ENCODE data around the gene WDR18.
A peak's percentile ranks its signal among the peaks of the same experiment; 100 is the strongest.

The WDR18 gene

GRCh38 chr19:979318-979741, 4.8 kb upstream of the WDR18 start:
- no peak overlapping the region for H3K9ac ChIP-seq (ENCODE audit: low read length)
- H4K20me1 ChIP-seq (ENCODE audit: insufficient read depth, low read length), result no peaks in the 10 kb centered on the region
- H3K4me3 ChIP-seq (ENCODE audit: low read length), result no peak overlapping the region
- no peaks in the 10 kb centered on the region for H3K36me3 ChIP-seq (replicated peaks; ENCODE audit: insufficient read depth, low read length)
- DNase-seq, result no peak
- TF ChIP-seq EZH2phosphoT487 (IDR thresholded peaks at IDR 0.05; ENCODE audit: low read length) (no peak), CTCF (IDR thresholded peaks at IDR 0.05; ENCODE audit: low read length) (no peak), EZH2 (optimal IDR thresholded peaks at IDR 0.05; ENCODE audit: low read depth, low read length) (no peak)
- no peaks in the 10 kb centered on the region for H3K9me3 ChIP-seq (replicated peaks; ENCODE audit: insufficient read depth, low read length)
- H3K27me3 ChIP-seq (replicated peaks; ENCODE audit: insufficient read depth, low read length), result no peaks in the 10 kb centered on the region
- H2AFZ ChIP-seq (ENCODE audit: low read length), result no peak overlapping the region
- peaks cover 12% of the 10 kb centered on the region for H3F3A ChIP-seq (ENCODE audit: insufficient read depth, low read length)
- H3K4me2 ChIP-seq (ENCODE audit: low read depth, low read length), result no peak overlapping the region
- no peaks in the 10 kb centered on the region for H3K9me2 ChIP-seq (replicated peaks; ENCODE audit: insufficient read depth, low read length)
- peaks cover 7% of the 10 kb centered on the region; the same call in 1 of the 2 replicates for H3K4me1 ChIP-seq (ENCODE audit: low read length)
- H3K27ac ChIP-seq (ENCODE audit: low read length), result no peak overlapping the region
- peaks cover 2% of the 10 kb centered on the region for H3K79me2 ChIP-seq (ENCODE audit: low read length)

DNA sequence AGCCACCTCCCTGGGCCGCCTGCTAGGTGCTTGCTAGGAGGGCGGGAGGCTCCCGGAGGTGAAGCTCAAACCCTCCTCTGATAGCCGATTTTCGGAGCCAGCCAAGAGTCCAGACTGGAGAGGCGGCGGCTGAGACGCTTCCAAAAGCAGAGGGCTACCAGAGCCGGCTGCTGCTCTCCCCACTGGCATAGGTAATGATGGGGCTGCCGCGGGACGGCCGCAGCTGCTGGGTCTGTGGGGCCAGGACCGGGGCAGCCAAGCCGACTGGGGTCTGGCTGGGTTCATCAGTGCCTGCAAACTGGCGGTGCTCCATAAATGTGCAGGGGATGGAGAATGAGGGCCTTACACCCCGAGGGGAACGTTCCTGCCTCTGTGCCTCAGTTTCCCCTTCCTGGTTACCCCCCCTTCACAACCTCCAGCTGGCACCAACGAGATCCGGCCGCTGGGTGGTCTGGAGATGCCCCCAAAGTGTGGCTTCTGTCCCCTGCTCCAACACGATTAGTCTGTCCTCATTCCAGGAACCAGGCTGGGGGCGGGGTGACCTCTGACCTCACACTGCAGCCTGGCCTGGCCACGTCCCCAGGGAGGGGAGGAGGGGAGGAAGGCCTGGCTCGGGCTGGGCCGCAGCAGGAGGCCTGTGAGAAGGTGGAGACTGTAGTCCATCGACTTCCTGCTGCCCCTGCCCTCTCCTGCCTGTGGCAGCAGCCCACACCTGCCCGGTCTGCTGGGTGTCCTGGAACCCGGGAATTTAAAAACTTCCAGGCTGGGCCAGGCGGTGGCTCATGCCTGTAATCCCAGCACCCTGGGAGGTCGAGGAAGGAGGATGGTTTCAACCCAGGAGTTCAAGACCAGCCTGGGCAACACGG, 3.8 kb upstream of the WDR18 start:
- Histone ChIP-seq H3K27ac (ENCODE audit: low read length) (no peak overlapping the region), H3K36me3 (replicated peaks; ENCODE audit: insufficient read depth, low read length) (no peaks in the 10 kb centered on the region), H3K9ac (ENCODE audit: low read length) (no peak overlapping the region), H3F3A (ENCODE audit: insufficient read depth, low read length) (peaks cover 12% of the 10 kb centered on the region), H3K4me2 (ENCODE audit: low read depth, low read length) (no peak overlapping the region), H3K4me3 (ENCODE audit: low read length) (no peak overlapping the region), H4K20me1 (ENCODE audit: insufficient read depth, low read length) (no peaks in the 10 kb centered on the region), H3K9me3 (replicated peaks; ENCODE audit: insufficient read depth, low read length) (no peaks in the 10 kb centered on the region), H3K9me2 (replicated peaks; ENCODE audit: insufficient read depth, low read length) (no peaks in the 10 kb centered on the region), H2AFZ (ENCODE audit: low read length) (no peak overlapping the region), H3K79me2 (ENCODE audit: low read length) (peaks cover 12% of the 10 kb centered on the region), H3K4me1 (ENCODE audit: low read length) (peaks cover 7% of the 10 kb centered on the region; the same call in 1 of the 2 replicates), H3K27me3 (replicated peaks; ENCODE audit: insufficient read depth, low read length) (no peaks in the 10 kb centered on the region)
- DNase-seq, result no peak
- no peak for TF ChIP-seq CTCF (IDR thresholded peaks at IDR 0.05; ENCODE audit: low read length)
- no peak for TF ChIP-seq EZH2phosphoT487 (IDR thresholded peaks at IDR 0.05; ENCODE audit: low read length)
- no peak for TF ChIP-seq EZH2 (optimal IDR thresholded peaks at IDR 0.05; ENCODE audit: low read depth, low read length)

DNA sequence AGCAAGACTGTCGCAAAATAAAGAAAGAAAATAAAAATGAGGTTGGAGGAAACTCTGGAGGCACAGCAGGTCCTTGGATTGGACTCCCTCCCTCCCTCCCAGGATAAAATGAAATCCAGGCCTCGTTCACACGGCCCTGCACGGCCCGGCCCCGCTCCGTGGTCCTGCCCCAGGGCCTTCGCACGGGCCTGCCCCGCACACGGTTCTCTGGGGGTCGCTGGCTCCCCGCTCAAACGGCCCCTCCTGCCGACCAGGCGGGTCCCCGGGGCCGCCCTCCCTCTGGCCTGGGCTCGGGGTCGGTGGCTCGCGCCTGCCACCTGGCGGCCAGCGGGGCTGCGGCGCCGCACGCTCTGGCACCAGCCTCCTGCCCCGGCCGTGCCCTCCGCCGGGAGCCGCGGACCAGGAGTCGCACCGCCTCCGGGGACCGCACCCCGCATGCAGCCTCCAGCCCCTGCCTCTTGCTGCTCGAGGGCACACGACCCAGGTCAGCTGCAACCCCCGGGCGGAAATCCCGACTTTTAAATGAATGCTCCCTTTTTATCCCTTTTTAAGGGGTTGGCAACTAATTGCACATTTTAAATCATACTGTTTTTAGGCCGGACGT, 1.5 kb upstream of the WDR18 start:
- no peaks in the 10 kb centered on the region for H3K27me3 ChIP-seq (replicated peaks; ENCODE audit: insufficient read depth, low read length)
- H3K9ac ChIP-seq (ENCODE audit: low read length), result peak overlapping the region; percentile 47; the same call in 1 of the 2 replicates
- peak overlapping the region; percentile 50 for H3K4me3 ChIP-seq (ENCODE audit: low read length)
- peak overlapping the region; percentile 98 for H2AFZ ChIP-seq (ENCODE audit: low read length)
- H4K20me1 ChIP-seq (ENCODE audit: insufficient read depth, low read length), result no peaks in the 10 kb centered on the region
- peaks cover 18% of the 10 kb centered on the region for H3K79me2 ChIP-seq (ENCODE audit: low read length)
- H3K4me2 ChIP-seq (ENCODE audit: low read depth, low read length), result peak overlapping the region; percentile 94
- TF ChIP-seq EZH2phosphoT487 (IDR thresholded peaks at IDR 0.05; ENCODE audit: low read length) (no peak), EZH2 (optimal IDR thresholded peaks at IDR 0.05; ENCODE audit: low read depth, low read length) (no peak), CTCF (IDR thresholded peaks at IDR 0.05; ENCODE audit: low read length) (peak; percentile 84)
- peaks cover 12% of the 10 kb centered on the region for H3F3A ChIP-seq (ENCODE audit: insufficient read depth, low read length)
- peak; percentile 73 for DNase-seq
- no peak overlapping the region for H3K27ac ChIP-seq (ENCODE audit: low read length)
- H3K4me1 ChIP-seq (ENCODE audit: low read length), result peaks cover 7% of the 10 kb centered on the region; the same call in 1 of the 2 replicates
- no peaks in the 10 kb centered on the region for H3K36me3 ChIP-seq (replicated peaks; ENCODE audit: insufficient read depth, low read length)
- no peaks in the 10 kb centered on the region for H3K9me3 ChIP-seq (replicated peaks; ENCODE audit: insufficient read depth, low read length)
- H3K9me2 ChIP-seq (replicated peaks; ENCODE audit: insufficient read depth, low read length), result no peaks in the 10 kb centered on the region

Data from MM.1S (cell line).